ENCODE results near the gene FLT3.

FLT3 gene

DNA sequence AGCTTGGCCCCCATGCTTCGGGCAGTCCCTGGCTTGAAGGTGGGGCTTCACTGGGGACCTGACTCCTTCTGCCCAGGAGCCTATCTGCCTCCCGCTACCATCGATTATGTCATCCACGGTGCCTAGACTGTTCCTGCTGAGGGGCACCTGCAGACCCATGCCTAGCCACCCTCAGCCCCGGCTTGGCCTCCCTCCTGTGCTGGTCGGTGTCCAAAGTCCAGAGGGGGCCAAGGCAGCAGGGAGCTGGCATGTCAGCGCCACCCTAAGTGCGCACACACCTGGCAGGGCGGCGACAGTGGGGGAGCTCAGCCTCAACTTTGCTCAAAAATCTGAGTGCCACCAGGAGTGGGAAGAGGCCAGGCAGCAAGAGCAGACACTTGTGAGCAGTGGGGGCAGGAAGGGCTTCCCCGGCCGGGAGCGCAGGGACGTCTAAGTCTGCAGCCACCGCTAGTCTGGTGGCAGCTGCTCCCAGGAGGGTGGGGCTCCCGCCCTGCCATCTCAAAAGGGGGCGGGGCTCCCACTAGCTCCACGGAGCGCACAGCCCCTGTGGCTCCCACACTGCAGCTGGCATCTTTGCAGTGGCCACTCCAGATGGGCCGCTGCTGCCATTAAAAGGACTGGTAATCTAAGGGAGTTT, 98.4 kb downstream of the FLT3 start:
- DNase-seq (ENCODE audit: low spot score) = no peak

DNA sequence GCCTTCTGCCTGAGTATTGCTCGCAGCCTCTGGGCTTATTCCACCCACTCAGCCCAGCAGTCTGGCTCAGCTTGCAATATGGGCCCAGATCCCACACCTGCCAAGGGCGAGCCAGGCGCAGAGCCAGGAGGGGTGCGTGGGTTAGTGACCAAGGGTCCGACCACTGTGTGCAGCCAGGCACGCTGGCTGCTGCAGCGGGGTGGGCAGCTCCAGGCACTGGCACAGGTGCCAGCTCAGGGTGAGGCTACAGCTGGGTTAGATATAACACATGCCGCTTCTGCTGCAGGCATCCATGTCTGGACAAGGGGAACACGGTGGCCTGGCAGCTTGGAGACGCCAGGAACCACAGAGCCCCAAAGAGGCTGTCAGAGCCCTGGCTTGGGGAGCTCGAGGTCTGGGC, 99.3 kb downstream of the FLT3 start:
- no peak for DNase-seq (ENCODE audit: low spot score)

DNA sequence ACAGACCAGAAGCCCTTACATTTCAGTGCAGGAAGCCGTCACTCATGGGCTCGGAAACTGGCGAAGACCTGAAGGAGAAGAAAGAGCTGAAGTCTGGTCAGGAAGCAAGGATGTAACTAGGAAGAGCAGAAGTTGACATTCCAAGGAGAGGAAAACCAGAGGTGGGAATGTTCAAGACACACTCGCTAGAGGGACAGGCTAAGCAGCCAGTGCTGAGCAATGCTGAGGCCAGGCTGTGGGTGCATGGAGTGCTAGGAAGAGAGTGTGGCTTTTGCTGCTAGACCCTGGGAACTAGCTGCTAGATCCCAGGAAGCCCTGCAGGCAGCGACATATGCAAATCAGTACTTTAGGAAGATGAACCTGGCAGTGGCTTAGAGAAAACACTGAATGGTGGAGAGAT, 99.8 kb downstream of the FLT3 start:
- DNase-seq (ENCODE audit: low spot score) = no peak

DNA sequence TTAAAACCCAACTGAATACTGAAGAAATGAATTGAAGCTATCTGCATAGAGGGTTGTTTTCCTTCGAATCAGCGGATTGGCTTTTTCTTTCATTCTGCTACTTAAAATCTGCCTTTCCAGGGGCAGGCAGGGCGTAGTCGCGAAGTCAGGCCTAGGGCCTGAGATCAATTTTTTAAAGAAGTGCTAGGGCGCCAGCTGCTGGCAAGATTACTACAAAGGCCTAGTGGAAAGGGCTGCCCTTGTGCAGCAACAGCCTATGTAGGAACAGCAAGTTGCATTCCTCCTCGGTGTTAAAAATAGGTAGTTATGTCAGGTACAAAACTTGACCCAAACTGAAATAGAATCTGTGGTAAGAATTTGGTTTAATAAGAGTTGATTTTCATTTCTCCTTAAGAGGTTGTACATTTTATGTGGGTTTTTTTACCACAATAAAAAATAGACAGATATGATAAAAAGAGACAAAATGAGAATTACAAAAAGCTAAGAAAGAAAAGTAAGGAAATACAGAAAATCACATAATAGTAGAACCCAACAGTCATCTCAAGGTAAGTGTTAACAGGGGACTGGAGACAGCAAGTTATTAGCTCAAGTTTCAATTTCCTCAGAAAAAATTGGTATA, 102.4 kb downstream of the FLT3 start:
- DNase-seq (ENCODE audit: low spot score) = peak; percentile 66

DNA sequence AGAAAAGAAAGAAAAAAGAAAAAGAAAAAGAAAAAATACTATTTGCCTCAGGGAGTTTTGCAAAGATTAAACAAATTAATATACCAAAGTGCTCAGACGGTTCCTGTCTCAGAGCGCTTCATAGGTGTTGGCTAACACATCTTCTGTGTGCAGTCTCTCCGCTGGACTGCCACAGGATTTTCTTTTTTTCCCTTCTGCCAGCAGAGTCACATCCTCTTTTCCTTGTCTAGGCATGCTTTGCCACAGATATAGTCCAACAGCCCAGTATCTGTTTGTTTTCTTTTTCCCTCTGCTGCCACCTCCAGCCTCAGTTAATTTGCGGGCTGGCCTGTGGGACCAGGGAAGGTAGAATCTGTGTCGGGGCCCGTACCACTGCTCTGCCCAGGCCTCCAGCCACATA, 108.5 kb downstream of the FLT3 start:
- DNase-seq (ENCODE audit: low spot score) = no peak

DNA sequence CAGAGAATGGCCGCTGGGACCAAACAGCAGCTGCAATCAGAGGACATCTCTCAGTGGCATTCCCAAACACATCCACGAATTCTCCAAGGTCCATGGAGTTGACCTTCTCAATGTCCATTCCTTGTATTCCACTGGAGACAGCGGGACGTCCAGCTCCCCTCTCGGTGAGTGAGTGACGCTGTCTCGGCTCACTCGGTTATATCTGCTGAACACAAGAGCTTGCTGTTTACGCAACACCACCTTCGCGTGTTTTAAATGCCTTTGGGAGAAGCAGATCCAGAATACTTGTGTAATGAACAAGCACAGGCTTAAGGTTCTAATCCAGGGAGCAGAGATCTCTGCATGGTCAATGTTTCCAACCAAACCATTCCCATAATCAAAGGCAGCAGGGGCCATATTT, 111.9 kb downstream of the FLT3 start, which contains the start of gene URAD:
Gene URAD, minus strand, starts transcription at position 174 of the 400 bp plus-strand sequence. Its CDS starts 56 bp downstream, at position 118.
- DNase-seq (ENCODE audit: low spot score) = no peak

DNA sequence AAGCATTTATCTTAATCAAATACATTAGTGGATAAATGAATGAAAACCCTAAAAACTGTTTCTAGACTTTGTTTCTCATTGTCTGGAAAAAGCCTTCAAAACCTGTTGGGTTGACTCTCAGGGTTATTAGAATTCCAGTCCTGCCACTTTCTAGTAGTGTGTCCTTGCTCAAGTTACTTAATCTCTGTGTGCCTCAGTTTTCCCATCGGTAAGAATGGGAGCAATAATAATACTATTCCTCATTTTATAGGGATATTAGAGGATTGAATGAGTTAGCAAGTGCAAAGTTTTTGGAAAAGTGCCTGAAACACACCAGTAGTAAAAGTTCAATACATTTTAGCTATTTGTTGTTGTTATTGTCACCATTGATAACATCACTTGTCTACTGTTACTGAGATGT, 114.8 kb downstream of the FLT3 start:
- no peak for DNase-seq (ENCODE audit: low spot score)

DNA sequence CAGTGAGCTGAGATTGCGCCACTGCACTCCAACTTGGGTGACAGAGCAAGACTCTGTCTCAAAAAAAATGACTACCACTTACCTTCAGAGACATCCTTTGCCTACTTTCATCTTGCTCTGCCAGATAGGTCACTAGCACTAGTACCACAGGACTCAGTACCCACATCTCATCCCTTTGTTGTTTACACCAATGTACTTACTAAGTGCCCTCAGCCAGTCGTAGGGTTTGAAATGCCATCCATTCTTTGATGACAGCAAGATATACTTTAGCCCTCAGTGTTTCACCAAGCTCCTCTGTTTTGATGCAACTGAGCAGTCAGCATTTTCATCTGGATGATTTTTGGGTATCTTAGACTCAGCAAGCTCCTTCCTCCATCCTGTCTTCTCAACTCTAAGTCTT, 118.0 kb downstream of the FLT3 start:
- DNase-seq (ENCODE audit: low spot score) = no peak

DNA sequence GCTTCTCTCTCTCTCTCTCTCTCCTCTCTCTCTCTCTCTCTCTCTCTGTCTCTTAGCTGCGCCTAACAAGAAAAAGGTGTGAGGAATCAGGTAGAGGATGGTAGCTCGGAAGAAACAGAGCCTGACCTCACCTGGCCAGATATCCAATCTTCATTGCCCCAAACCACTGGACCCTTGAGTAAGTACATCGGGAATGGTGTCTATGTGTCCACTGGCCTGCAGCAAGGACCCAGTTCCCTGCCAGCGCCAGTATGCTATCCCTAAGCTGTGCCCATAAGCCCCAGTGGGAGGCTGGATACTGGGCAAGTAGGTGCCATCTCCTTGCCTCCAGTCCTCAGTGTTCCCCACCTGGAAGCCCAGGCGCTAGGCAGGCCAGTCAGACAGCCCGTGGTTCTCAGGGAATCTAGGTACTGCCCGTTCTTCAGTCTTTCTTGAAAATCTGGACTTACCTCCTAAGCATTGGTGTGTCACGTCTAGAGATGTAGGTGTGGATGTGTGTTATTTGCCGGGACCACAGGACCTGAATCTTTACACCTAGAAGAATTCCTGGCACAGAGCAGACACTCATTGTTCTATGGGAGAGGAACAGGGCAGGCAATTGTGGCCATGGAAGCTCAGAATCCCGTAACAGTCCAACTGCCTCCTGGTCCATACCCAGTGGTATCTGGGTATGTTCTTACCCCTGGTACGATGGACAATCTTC, 119.2 kb downstream of the FLT3 start:
- DNase-seq (ENCODE audit: low spot score) = no peak

DNA sequence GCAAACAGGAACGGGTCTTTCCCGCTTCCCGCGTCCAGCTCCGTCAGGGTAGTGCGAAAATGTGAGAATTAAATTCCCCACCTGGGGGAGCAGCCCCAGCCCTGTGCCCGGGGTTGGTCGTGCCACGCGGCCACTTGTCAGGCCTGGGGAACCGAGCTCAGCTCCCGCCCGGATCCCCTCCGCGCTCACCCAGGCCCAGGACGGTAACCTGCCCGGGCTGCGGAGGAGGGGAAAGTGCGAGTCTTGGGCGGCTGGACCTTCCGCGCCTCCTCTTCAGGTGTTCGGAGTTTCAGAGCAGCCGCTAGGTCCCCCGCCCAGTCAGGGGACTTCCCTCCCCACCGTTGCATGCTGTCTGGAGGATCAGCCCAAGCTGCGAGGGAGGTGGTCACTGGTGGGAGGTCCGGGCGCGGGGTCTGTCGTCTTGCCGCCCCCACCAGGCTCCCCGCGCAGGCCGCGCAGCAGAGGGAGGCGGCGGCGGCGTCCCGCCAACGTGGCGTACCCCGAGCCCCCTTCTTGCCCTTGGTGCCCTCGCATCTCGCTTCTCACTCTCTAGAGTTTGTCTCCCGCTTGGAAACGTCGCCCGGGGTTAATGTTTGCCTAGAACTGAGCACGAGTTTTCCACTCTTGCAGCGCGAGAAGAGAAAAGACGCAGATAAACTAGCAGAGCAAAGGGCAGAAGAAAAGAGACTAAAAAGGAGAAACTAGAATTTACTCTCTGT, 119.9 kb downstream of the FLT3 start:
- DNase-seq (ENCODE audit: low spot score) = no peak

DNA sequence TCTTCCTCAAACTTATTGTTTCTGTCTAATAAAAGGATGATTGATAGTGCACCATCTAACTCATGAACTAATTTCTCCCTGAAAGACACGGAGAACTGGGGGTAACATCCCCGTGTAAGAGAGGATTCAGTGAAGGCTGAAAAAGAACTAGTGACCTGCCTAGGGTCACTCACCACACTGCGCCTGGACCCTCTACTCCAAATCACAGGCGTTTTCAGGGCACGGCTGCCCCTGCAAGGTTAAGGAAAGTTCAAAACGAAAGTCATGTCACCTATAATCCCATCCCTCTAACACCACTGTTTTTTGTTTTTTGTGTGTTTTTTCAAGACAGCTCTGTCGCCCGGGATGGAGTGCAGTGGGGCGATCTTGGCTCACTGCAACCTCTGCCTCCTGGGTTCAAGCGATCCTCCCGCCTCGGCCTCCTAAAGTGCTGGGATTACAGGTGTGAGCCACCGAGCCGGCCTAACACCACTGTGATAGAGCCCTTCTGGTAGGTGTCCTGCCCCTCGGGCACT, 120.6 kb downstream of the FLT3 start:
- no peak for DNase-seq (ENCODE audit: low spot score)

DNA sequence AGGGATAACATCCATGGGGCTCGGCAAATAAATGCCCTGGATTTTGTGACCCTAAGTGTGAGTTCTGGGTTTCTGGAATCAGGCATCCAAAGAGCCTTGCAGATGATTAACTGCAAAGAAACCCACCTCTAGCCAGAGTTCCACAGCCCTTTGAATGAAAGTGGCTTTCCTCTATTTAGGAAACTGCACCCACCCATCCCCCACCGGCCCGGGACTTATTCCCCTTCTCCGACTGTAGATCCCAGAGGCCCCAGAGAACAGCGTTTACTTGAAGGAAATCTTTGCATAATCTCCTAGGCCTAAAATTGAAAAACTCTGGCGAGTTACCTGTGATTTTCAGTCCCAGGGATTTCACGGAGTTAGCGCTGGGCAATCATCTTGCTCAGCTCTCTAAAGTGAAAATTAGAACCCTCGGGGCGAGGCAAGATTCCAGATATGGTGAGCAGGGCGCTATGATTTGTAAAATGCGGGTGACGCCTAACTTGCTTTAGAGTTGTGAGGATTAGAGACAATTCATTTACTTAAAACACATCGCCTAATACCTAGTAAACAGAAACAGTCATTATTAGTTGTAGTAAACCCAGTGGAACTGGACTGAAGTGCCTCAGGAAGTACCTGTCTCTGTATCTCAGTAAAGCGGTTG, 121.3 kb downstream of the FLT3 start:
- DNase-seq (ENCODE audit: low spot score) = no peak

DNA sequence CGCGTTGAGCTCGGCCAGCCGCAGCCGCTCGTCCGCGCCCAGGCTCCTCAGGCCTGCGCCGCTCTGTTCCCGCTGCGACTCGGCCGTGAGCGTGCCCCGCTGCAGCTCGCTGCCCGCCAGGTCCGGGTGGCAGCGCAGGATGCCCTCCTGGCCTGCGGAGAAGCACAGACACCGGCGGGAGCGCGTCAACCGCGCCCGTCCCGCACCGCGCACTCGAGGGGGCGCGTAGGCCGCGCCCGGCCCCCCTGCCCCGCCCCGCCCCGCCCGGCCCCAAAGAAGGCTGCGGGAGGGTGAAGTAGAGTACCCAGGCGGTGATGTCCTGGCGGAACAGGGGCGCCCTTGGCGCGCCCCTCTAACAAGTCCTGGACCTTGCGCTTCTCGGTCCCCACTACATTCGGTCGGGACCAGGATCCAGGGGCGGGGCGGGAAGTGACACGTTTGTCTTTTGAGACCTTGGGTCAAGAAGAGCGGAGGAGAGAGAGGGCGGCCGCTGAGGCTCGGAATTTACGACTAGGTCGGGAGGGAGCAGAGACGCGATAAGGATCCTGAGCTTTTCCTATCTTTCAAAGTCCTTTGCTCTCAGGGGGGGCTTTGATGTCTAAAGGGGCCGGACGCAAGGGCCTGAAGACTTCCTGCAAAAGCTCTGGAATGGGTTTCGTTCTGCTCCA, 121.9 kb downstream of the FLT3 start:
- peak; percentile 23 for DNase-seq (ENCODE audit: low spot score)

DNA sequence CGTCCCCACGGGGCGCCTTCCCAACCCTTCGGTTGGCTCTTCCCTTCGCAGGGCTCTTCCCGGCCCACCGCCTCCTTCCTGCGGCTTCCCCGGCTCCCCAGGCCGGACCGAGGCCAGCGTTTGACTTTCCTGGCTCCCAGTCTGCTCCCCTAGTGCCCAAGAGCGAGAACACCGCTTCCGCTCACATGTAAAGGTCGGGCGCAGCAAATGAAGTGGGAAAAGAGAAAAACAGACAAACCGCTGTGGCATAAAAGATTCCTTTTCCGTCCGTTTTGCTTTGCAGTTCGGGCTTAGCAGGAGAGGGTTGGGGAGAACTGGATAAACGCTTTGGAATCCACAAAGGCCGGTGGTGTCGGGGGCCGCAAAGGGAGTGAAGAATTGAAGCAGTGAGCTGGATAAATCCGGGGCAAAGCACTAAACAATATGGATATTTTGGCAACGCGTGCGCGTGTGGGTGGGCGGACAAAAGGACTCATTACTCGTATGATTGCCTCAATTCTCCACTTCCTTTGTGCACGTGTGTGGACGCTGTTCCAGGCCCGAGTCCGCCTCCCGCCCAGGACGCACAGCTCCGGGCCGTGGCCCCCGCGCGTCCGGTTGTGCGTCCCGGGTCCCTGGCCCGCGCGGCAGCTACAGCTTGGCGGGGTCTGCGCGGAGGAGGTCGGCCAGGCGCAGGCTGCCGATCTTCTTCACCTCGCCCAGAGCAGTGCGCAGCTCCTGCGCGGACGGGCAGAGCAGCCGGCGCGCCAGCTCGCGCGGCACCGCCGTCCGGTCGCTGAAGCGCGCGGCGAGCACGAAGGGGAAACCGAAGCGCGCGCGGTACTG, 122.7 kb downstream of the FLT3 start:
- DNase-seq (ENCODE audit: low spot score) = no peak

DNA sequence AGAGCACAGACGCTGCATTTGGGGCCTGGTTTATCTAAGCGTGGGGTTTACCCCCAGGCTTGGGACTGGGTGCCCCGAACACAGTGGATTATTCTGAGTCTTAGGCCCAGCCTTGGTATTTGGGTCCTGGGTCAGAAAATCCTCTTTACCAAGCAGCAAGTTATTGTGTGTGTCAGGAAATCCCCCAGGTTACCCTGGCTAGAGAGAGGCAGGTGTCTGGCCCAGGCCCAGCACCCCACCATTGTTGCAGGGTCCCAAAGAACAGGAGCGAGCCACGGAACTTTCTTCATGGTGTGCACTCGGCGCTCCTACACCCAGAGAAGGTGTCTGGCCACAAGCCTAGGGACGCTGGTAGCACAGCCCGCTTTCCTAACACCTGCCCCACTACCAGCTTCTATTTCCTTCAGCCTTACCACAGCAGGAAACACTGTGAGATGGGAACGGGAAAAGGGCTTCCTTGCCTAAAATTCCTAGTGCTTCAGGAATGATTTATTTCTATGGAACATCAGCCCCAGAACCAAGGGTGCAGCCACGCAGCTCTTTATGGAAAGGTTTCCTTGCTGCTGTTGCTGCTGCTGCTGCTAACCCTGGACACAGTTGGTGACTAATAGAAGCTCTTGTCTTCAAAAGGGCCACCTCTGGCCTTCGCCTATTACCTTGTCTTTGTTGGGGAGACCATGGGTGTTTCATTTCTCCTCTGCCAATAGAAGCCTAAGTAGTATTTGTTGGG, 123.8 kb downstream of the FLT3 start:
- no peak for DNase-seq (ENCODE audit: low spot score)

DNA sequence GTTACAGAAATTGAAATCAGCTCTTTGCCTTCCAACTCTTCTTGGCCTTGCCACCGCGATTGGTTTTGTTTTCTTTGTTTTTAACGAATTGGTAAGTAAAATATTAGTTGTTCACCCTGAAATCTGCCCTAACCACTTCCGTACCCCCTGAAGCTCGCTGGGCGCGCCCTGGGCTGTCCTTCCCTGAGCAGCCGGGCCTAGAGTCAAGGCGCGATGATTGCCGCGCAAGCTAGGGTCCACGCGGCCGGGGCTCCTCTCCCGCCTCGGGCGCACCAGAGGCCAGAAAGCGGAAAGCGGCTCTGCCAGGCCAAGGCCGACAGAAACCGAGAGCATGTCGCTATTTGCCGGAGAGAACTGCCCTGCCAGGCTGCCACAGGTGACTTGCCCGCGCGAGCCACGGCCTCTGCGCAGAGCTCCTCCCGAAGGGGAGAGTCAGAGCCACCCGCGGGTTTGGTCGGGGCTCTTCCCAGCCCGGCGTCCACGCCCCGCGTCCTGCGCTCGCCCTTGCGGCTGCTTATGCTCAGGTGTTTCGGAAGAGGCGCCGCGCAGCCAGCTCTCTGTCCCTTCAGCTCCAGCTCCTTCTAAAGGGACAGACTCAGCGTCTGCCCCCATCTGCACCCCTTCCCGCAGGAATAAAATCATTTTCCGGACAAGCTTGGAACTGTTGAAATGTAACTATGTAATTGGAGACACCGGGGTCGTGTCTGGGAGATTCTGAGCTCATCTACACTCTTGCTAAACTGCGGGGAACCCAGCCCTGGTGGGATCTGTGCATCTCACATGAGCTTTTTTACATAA, 124.6 kb downstream of the FLT3 start:
- DNase-seq (ENCODE audit: low spot score) = no peak

DNA sequence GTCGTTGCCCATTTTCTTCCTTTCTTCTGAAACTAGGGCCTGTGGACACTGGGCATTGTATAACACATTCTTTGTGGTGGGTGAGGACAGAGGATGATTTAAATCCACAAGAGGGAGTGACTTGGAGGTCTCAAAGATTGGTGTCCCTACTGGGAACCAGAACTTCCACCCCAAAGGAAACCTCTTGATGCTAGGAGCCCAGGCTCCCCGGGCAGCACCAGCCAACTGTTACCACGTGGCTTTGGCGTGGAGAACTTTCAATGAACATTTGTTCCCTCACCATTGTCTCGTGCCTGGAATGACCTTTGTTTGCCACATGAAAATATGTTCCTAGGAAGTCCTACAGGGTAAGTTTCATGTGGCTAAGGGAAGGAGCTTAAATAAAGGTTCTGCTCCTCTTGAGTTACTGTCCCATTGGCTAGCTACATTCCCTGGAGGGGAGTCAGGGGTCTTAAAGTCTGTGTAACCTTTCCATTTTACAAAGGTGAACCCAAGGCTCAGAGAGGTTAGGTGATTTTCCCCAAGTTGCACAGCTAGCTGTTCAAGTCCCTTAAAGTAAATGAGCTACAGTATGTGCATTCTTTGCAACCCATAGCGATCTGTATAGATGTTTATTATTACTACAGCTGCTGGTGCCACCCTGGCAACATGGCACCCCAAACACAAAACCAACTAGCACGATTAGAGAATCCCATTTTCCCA, 126.3 kb downstream of the FLT3 start:
- no peak for DNase-seq (ENCODE audit: low spot score)

DNA sequence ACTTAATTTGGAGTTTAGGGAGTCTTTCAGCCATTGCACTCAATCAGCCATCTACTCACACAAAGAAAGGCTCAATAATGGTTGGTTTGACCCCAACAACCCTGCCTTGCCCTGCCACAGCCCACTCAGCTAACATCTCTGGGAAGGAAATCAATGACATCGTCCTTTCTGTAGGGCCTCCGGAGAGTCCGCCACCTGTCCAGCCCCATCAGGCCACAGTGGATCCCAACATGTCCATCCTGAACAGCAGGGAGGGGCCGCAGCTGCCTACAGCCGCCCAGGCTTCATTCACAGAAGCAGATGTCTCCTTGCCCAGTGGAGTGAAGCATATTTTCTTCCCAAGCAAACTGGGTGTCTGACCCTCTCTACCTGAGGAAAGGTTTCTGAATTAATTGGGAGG, 127.1 kb downstream of the FLT3 start:
- DNase-seq (ENCODE audit: low spot score) = no peak

DNA sequence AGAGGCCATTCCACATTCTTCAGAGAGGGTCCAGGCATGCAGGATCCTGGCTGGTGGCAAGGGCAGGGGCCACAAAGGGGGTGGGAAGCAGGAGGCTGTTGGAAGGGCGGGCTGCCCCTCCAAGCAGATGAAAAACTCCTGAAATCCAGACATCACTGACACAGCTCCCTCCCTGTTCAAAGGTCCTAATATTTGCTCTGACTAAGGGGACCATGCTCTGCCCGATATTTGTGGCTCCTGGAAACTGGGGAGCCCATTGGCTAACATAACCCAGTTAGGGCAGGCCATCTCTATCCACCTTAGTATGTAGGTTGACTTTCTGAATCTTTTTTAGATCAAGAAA, 127.9 kb downstream of the FLT3 start:
- DNase-seq (ENCODE audit: low spot score) = no peak

Data from SW480 (cell line).